ENCODE results near the gene DGUOK. TPM values are rescaled to one million over a fixed set of nuclear protein-coding genes. Genes with fewer than 3 reads are reported as not detected.

The DGUOK gene
- total and polyA plus RNA-seq, 2 experiments from 2014 or later = 68.4 to 287 TPM

DNA sequence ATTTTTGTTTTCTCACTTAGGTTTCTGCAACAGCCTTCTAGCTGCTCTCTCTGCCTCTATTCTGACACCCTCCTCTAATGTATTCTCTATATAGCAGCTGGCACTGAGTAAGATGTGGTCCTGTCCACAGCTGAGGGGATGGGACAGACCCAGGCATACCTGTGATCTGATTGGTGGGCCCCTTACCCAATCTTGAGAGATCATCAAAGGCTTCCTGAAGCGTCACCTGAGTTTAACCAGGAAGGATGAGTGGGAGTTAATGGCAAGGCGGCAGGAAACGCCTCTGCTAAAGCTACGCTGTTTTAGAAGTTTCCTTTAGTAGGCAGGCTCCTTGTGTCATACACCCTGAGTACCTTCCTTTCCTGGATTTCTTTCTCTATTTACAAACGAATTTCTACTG is 52.3 kb downstream of the DGUOK start (continued):
- TF ChIP-seq, protein P1, sequence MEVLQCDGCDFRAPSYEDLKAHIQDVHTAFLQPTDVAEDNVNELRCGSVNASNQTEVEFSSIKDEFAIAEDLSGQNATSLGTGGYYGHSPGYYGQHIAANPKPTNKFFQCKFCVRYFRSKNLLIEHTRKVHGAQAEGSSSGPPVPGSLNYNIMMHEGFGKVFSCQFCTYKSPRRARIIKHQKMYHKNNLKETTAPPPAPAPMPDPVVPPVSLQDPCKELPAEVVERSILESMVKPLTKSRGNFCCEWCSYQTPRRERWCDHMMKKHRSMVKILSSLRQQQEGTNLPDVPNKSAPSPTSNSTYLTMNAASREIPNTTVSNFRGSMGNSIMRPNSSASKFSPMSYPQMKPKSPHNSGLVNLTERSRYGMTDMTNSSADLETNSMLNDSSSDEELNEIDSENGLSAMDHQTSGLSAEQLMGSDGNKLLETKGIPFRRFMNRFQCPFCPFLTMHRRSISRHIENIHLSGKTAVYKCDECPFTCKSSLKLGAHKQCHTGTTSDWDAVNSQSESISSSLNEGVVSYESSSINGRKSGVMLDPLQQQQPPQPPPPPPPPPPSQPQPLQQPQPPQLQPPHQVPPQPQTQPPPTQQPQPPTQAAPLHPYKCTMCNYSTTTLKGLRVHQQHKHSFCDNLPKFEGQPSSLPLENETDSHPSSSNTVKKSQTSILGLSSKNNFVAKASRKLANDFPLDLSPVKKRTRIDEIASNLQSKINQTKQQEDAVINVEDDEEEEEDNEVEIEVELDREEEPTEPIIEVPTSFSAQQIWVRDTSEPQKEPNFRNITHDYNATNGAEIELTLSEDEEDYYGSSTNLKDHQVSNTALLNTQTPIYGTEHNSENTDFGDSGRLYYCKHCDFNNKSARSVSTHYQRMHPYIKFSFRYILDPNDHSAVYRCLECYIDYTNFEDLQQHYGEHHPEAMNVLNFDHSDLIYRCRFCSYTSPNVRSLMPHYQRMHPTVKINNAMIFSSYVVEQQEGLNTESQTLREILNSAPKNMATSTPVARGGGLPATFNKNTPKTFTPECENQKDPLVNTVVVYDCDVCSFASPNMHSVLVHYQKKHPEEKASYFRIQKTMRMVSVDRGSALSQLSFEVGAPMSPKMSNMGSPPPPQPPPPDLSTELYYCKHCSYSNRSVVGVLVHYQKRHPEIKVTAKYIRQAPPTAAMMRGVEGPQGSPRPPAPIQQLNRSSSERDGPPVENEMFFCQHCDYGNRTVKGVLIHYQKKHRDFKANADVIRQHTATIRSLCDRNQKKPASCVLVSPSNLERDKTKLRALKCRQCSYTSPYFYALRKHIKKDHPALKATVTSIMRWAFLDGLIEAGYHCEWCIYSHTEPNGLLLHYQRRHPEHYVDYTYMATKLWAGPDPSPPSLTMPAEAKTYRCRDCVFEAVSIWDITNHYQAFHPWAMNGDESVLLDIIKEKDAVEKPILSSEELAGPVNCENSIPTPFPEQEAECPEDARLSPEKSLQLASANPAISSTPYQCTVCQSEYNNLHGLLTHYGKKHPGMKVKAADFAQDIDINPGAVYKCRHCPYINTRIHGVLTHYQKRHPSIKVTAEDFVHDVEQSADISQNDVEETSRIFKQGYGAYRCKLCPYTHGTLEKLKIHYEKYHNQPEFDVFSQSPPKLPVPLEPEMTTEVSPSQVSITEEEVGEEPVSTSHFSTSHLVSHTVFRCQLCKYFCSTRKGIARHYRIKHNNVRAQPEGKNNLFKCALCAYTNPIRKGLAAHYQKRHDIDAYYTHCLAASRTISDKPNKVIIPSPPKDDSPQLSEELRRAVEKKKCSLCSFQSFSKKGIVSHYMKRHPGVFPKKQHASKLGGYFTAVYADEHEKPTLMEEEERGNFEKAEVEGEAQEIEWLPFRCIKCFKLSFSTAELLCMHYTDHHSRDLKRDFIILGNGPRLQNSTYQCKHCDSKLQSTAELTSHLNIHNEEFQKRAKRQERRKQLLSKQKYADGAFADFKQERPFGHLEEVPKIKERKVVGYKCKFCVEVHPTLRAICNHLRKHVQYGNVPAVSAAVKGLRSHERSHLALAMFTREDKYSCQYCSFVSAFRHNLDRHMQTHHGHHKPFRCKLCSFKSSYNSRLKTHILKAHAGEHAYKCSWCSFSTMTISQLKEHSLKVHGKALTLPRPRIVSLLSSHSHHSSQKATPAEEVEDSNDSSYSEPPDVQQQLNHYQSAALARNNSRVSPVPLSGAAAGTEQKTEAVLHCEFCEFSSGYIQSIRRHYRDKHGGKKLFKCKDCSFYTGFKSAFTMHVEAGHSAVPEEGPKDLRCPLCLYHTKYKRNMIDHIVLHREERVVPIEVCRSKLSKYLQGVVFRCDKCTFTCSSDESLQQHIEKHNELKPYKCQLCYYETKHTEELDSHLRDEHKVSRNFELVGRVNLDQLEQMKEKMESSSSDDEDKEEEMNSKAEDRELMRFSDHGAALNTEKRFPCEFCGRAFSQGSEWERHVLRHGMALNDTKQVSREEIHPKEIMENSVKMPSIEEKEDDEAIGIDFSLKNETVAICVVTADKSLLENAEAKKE (CRISPR knock-in tag; IDR thresholded peaks at IDR 0.05) = no peak
- TF ChIP-seq CREB1 (CRISPR knock-in tag; IDR thresholded peaks at IDR 0.05; ENCODE audit: low read depth) (peak; percentile 6; the same call in 1 of the 2 replicates), EZH2 (IDR thresholded peaks at IDR 0.05; ENCODE audit: low read depth, unreplicated experiment) (no peak)

DNA sequence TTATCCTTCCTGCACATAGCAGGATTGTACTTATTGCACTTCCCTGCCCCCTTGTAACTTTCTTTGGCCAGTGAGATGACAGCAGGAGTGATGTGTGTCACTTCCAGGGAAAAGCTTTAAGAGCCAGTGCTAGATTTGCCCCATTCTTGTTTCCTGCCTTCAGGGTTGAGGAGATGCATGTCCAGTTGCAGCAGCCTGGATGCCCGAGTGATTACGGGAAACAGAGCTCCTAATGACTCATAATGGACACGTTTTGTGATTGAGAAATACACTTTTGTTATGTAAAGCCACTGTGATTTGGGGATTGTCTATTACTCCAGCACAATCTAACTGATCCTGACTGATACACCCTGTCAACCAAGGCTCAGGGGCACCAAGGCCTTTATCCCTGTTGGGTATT is 53.0 kb downstream of the DGUOK start:
- peaks cover 42% of the 10 kb centered on the region for H3K4me1 Mint-ChIP-seq
- TF ChIP-seq EZH2 (IDR thresholded peaks at IDR 0.05; ENCODE audit: low read depth, unreplicated experiment) = no peak
- no peak for TF ChIP-seq JUNB (IDR thresholded peaks at IDR 0.05; ENCODE audit: unreplicated experiment)
- TF ChIP-seq, protein P2, sequence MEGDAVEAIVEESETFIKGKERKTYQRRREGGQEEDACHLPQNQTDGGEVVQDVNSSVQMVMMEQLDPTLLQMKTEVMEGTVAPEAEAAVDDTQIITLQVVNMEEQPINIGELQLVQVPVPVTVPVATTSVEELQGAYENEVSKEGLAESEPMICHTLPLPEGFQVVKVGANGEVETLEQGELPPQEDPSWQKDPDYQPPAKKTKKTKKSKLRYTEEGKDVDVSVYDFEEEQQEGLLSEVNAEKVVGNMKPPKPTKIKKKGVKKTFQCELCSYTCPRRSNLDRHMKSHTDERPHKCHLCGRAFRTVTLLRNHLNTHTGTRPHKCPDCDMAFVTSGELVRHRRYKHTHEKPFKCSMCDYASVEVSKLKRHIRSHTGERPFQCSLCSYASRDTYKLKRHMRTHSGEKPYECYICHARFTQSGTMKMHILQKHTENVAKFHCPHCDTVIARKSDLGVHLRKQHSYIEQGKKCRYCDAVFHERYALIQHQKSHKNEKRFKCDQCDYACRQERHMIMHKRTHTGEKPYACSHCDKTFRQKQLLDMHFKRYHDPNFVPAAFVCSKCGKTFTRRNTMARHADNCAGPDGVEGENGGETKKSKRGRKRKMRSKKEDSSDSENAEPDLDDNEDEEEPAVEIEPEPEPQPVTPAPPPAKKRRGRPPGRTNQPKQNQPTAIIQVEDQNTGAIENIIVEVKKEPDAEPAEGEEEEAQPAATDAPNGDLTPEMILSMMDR (conservative IDR thresholded peaks at IDR 0.05; ENCODE audit: low read depth in 2 of 2) = no peak
- TF ChIP-seq, protein P1 (CRISPR knock-in tag; IDR thresholded peaks at IDR 0.05) = no peak
- TF ChIP-seq ZNF331 (CRISPR knock-in tag; IDR thresholded peaks at IDR 0.05; ENCODE audit: low read depth) = no peak
- no peak for TF ChIP-seq CREB1 (CRISPR knock-in tag; IDR thresholded peaks at IDR 0.05; ENCODE audit: low read depth)
- no peak for TF ChIP-seq EZH2phosphoT487 (IDR thresholded peaks at IDR 0.05; ENCODE audit: unreplicated experiment)

More for the DNA sequence above, 53.0 kb downstream of the DGUOK start:
- H3K9me2 ChIP-seq (ENCODE audit: insufficient read depth) = no peaks in the 10 kb centered on the region
- Mint-ChIP-seq H3K36me3 (ENCODE audit: low read depth) (no peaks in the 10 kb centered on the region), H3K4me3 (peak overlapping the region; percentile 82; the same call in 2 of the 3 replicates), H3K9me3 (no peaks in the 10 kb centered on the region), H3K27ac (no peak overlapping the region), H3K27me3 (ENCODE audit: insufficient read depth, low read depth, poor library complexity) (peaks cover 52% of the 10 kb centered on the region)
- H3K4me1 ChIP-seq (ENCODE audit: insufficient read depth) = peaks cover 30% of the 10 kb centered on the region
- H3K27me3 ChIP-seq (ENCODE audit: insufficient read depth) = peaks cover 53% of the 10 kb centered on the region
- no peaks in the 10 kb centered on the region for H3K79me2 ChIP-seq (replicated peaks; ENCODE audit: insufficient read depth)
- DNase-seq (ENCODE audit: low spot score) = no peak
- H3K4me2 ChIP-seq = peak overlapping the region; percentile 22; the same call in 1 of the 2 replicates
- H3K4me3 ChIP-seq = no peak overlapping the region; the same call in 1 of the 2 replicates
- H4K20me1 ChIP-seq (replicated peaks; ENCODE audit: insufficient read depth) = no peaks in the 10 kb centered on the region
- H3F3A ChIP-seq (replicated peaks; ENCODE audit: low read depth) = peaks cover 18% of the 10 kb centered on the region
- H2AFZ ChIP-seq = no peak overlapping the region
- no peak for ATAC-seq
- no peaks in the 10 kb centered on the region for H3K36me3 ChIP-seq (ENCODE audit: insufficient read depth)
- H3K27ac ChIP-seq (ENCODE audit: low read depth) = no peak overlapping the region

All from GM23338 (cell line).